IMR-90 (cell line): ENCODE measurements around the gene DLD. TPM values are rescaled to one million over a fixed set of nuclear protein-coding genes. Genes with fewer than 3 reads are reported as not detected.

ENCODE experiments used
- ATAC-seq: fragments of 200-7000 bp; cut with Tn5 transposase; 2 replicates; pipeline ENCODE4 v1.9.1; 2020; ENCODE audit warnings: low read depth, mild to moderate bottlenecking, moderate library complexity
- BruUV-seq: library from RNA; stranded (reverse); fragments of 400-500 nt; replicated peaks from 2 replicates; lab custom pipeline; 2021; lab: Mats Ljungman, UMichigan
- CTCF ChIA-PET: fragments of 300-600 bp; formaldehyde crosslinking; extraction: SDS; loops from one replicate; lab custom pipeline; 2021; ENCODE audit warnings: antibody characterized with exemption; lab: Yijun Ruan, JAX
- POLR2A ChIA-PET: fragments of 300-600 bp; sonication (Branson Sonifier 250); formaldehyde crosslinking; loops from one replicate; lab custom pipeline; 2022; ENCODE audit warnings: antibody characterized with exemption; ENCODE audit not compliant: unreplicated experiment; lab: Charles Lee
- DNase-seq: peaks from one replicate; pipeline ENCODE4 v3.0.0; 2013
- H2AFZ ChIP-seq: replicated peaks from 2 replicates; pipeline ENCODE3; 2013; ENCODE audit warnings: low read length, mild to moderate bottlenecking; ENCODE audit not compliant: poor library complexity
- H2AK5ac ChIP-seq: 2 replicates; pipeline ENCODE4 v1.6.1; 2013; ENCODE audit warnings: low read depth, low read length, inconsistent platforms
- H2AK9ac ChIP-seq: replicated peaks from 2 replicates; pipeline ENCODE3; 2013; ENCODE audit warnings: mild to moderate bottlenecking, low read depth, low read length, moderate library complexity; ENCODE audit not compliant: poor library complexity
- H2BK120ac ChIP-seq: 2 replicates; pipeline ENCODE4 v1.6.1; 2013; ENCODE audit warnings: low read depth, low read length, inconsistent platforms
- H2BK15ac ChIP-seq: 3 replicates; pipeline ENCODE4 v1.6.1; 2013; ENCODE audit warnings: low read depth, low read length, inconsistent platforms
- H2BK20ac ChIP-seq: 2 replicates; pipeline ENCODE4 v1.6.1; 2013; ENCODE audit warnings: low read depth, mild to moderate bottlenecking, inconsistent platforms, low read length, moderate library complexity
- H2BK5ac ChIP-seq: 2 replicates; pipeline ENCODE4 v1.6.1; 2013; ENCODE audit warnings: mild to moderate bottlenecking, low read depth, low read length, inconsistent platforms; ENCODE audit not compliant: poor library complexity, severe bottlenecking
- H3K14ac ChIP-seq: replicated peaks from 2 replicates; pipeline ENCODE4 v1.6.1; 2013; ENCODE audit warnings: low read depth, low read length, inconsistent platforms
- H3K18ac ChIP-seq: 2 replicates; pipeline ENCODE4 v1.6.1; 2013; ENCODE audit warnings: low read depth, low read length, control low read depth
- H3K23ac ChIP-seq: 2 replicates; pipeline ENCODE4 v1.6.1; 2013; ENCODE audit warnings: low read depth, low read length, inconsistent platforms
- H3K27ac ChIP-seq: 2 replicates; pipeline ENCODE4 v1.5.1; 2013; ENCODE audit warnings: mild to moderate bottlenecking, control low read depth, low read length; ENCODE audit not compliant: insufficient read depth
- H3K27me3 ChIP-seq: 2 replicates; pipeline ENCODE4 v1.6.1; 2013; ENCODE audit warnings: low read length; ENCODE audit not compliant: control insufficient read depth, insufficient read depth
- H3K36me3 ChIP-seq: 2 replicates; pipeline ENCODE4 v1.6.1; 2013; ENCODE audit warnings: low read length, mixed read lengths; ENCODE audit not compliant: control insufficient read depth, insufficient read depth
- H3K4ac ChIP-seq: 2 replicates; pipeline ENCODE4 v1.6.1; 2013; ENCODE audit warnings: low read depth, low read length, inconsistent platforms
- H3K4me1 ChIP-seq: 2 replicates; pipeline ENCODE4 v1.6.1; 2013; ENCODE audit warnings: low read length, mixed read lengths; ENCODE audit not compliant: control insufficient read depth, insufficient read depth
- H3K4me2 ChIP-seq: 2 replicates; pipeline ENCODE4 v1.6.1; 2013; ENCODE audit warnings: low read depth, mild to moderate bottlenecking, control low read depth, low read length, moderate library complexity
- H3K4me3 ChIP-seq: 2 replicates; pipeline ENCODE4 v1.5.1; 2013; ENCODE audit warnings: low read depth, mild to moderate bottlenecking, control low read depth, low read length, moderate library complexity; ENCODE audit not compliant: insufficient read depth
- H3K56ac ChIP-seq: 2 replicates; pipeline ENCODE4 v1.6.1; 2013; ENCODE audit warnings: low read length, inconsistent platforms; ENCODE audit not compliant: insufficient read depth; ENCODE audit errors: extremely low read depth
- H3K79me1 ChIP-seq, 2 experiments: 2 replicates each; pipeline ENCODE4 v1.6.1; 2013; ENCODE audit warnings: low read length in 2 of 2, inconsistent platforms in 1 of 2, low read depth in 1 of 2
- H3K9ac ChIP-seq: 2 replicates; pipeline ENCODE4 v1.6.1; 2013; ENCODE audit warnings: low read depth, low read length, control low read depth
- H3K9me1 ChIP-seq: 2 replicates; pipeline ENCODE4 v1.6.1; 2013; ENCODE audit warnings: low read length, inconsistent platforms; ENCODE audit not compliant: insufficient read depth
- H3K9me3 ChIP-seq: 2 replicates; pipeline ENCODE4 v1.6.1; 2013; ENCODE audit warnings: low read length; ENCODE audit not compliant: control insufficient read depth, insufficient read depth
- H4K20me1 ChIP-seq: 2 replicates; pipeline ENCODE4 v1.6.1; 2013; ENCODE audit warnings: low read length, inconsistent platforms; ENCODE audit not compliant: insufficient read depth
- H4K5ac ChIP-seq: 2 replicates; pipeline ENCODE4 v1.6.1; 2013; ENCODE audit warnings: mild to moderate bottlenecking, low read depth, low read length, control low read depth
- H4K8ac ChIP-seq, 2 experiments: 2 replicates each; pipeline ENCODE4 v1.6.1; 2013; ENCODE audit warnings: low read depth in 2 of 2, low read length in 2 of 2, control low read depth in 1 of 2, inconsistent platforms in 1 of 2
- H4K91ac ChIP-seq: 2 replicates; pipeline ENCODE4 v1.6.1; 2013; ENCODE audit warnings: low read depth, low read length, inconsistent platforms; ENCODE audit not compliant: insufficient read depth
- BHLHE40 ChIP-seq: fragments of 150-350 bp; IDR thresholded peaks from 2 replicates; pipeline ENCODE4 v1.6.1; 2016; ENCODE audit warnings: mild to moderate bottlenecking, low read depth, low read length
- CEBPB ChIP-seq: IDR thresholded peaks from 2 replicates; pipeline ENCODE4 v1.6.1; 2012; ENCODE audit warnings: low read depth, low read length, improper control_type of control experiment
- CHD1 ChIP-seq: IDR thresholded peaks from 2 replicates; pipeline ENCODE4 v1.6.1; 2012; ENCODE audit warnings: low read depth, low read length, improper control_type of control experiment
- FOS ChIP-seq: fragments of 150-350 bp; IDR thresholded peaks from 2 replicates; pipeline ENCODE4 v1.6.1; 2016; ENCODE audit warnings: low read depth, low read length
- MAZ ChIP-seq: IDR thresholded peaks from 2 replicates; pipeline ENCODE4 v1.6.1; 2012; ENCODE audit warnings: low read depth, mild to moderate bottlenecking, low read length, improper control_type of control experiment, moderate library complexity, borderline replicate concordance
- NFE2L2 ChIP-seq: fragments of 150-350 bp; IDR thresholded peaks from 2 replicates; pipeline ENCODE4 v1.6.1; 2016; ENCODE audit warnings: low read depth, mild to moderate bottlenecking, low read length
- POLR2A ChIP-seq: IDR thresholded peaks from 2 replicates; pipeline ENCODE4 v1.6.1; 2012; ENCODE audit warnings: mild to moderate bottlenecking, low read depth, low read length
- RAD21 ChIP-seq: IDR thresholded peaks from 2 replicates; pipeline ENCODE4 v1.6.1; 2012; ENCODE audit warnings: low read length, improper control_type of control experiment
- RCOR1 ChIP-seq: IDR thresholded peaks from 2 replicates; pipeline ENCODE4 v1.6.1; 2012; ENCODE audit warnings: mild to moderate bottlenecking, low read length, improper control_type of control experiment; ENCODE audit not compliant: insufficient replicate concordance
- RFX5 ChIP-seq: IDR thresholded peaks from 2 replicates; pipeline ENCODE4 v1.8.0; 2012; ENCODE audit warnings: low read depth, mild to moderate bottlenecking, low read length, moderate library complexity
- SMC3 ChIP-seq: fragments of 150-350 bp; IDR thresholded peaks from 2 replicates; pipeline ENCODE4 v1.6.1; 2016; ENCODE audit warnings: low read depth, mild to moderate bottlenecking, antibody characterized with exemption, low read length, moderate library complexity
- dilution Hi-C: fragments of 300-500 bp; cut with HindIII; formaldehyde crosslinking; loops from one replicate; pipeline ENCODE4 v1.14.3; 2018; ENCODE audit warnings: low sequenced_read_pairs; ENCODE audit not compliant: unreplicated experiment
- in situ Hi-C: fragments of 300-500 bp; cut with MboI; formaldehyde crosslinking; loops from 3 replicates; pipeline ENCODE4 v1.14.3; 2019; ENCODE audit warnings: low sequenced_read_pairs, inconsistent platforms, mixed read lengths
- intact Hi-C: fragments of 100-400 bp; cut with micrococcal nuclease; formaldehyde crosslinking; loops from 2 replicates; pipeline ENCODE4 v1.10.0; 2022
- polyA plus RNA-seq, 3 experiments: library from polyadenylated mRNA; depleted of rRNA; stranded (reverse); fragments of >200 nt; gene quantifications; 2 replicates each; pipeline ENCODE4 v1.2.3, GENCODE V29; 2012; ENCODE audit warnings: low replicate concordance in 1 of 3
- total RNA-seq: library from RNA; depleted of rRNA; stranded (reverse); fragments of >200 nt; gene quantifications from 2 replicates; pipeline ENCODE4 v1.2.3, GENCODE V29; 2012
- TF ChIP-seq, protein P1 (sequence below): fragments of 150-350 bp; IDR thresholded peaks from 2 replicates; pipeline ENCODE4 v1.6.1; 2016; ENCODE audit warnings: low read depth, mild to moderate bottlenecking, low read length, moderate library complexity, borderline replicate concordance
- TF ChIP-seq, protein P2 (sequence below): conservative IDR thresholded peaks from 2 replicates; pipeline ENCODE4 v1.5.1; 2012; ENCODE audit warnings: mild to moderate bottlenecking, low read depth, low read length, improper control_type of control experiment
- TF ChIP-seq, protein P3 (sequence below): fragments of 150-350 bp; IDR thresholded peaks from 2 replicates; pipeline ENCODE4 v1.6.1; 2017; ENCODE audit warnings: mild to moderate bottlenecking, antibody characterized with exemption, low read length, low read depth

Gene DLD
- total and polyA plus RNA-seq, 2 of the 4 experiments (the other 2 are of a cell fraction) = 121 to 361 TPM

DNA sequence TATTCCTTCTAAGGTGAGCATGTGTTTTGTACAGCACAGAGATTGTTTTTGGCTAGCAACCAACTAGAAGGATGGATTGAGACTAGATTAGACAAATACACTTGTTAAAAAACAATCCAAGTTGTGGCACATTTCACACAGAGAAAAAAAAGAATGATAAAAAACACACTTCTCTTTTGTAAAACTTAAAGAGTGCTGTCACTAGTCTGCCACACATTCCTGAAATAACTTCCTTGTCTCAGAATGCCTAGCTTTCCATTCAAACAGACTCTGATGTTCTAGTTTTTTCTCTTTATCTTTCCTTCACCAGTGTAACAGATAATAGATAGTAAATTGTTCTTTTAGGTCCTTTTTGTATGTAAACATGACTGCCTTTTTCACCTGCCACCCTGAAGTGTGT lies 11.4 kb downstream of the DLD start:
- Histone ChIP-seq H2BK20ac (no peak overlapping the region), H2AFZ (no peak overlapping the region), H3K36me3 (peaks cover 8% of the 10 kb centered on the region), H3K27me3 (no peaks in the 10 kb centered on the region), H3K79me1 (peaks cover 7 to 38% of the 10 kb centered on the region in 2 experiments; a peak in 3 of 4 replicates), H3K27ac (no peak overlapping the region), H3K4me1 (peaks cover 2% of the 10 kb centered on the region), H3K9ac (no peak overlapping the region), H3K23ac (no peak overlapping the region), H2BK120ac (no peak overlapping the region), H3K9me1 (no peaks in the 10 kb centered on the region), H2AK5ac (no peak overlapping the region), H2BK15ac (no peak overlapping the region), H2BK5ac (no peak overlapping the region), H3K56ac (no peak overlapping the region), H3K9me3 (no peaks in the 10 kb centered on the region), H2AK9ac (no peak overlapping the region), H3K4me2 (peak overlapping the region; percentile 87), H3K18ac (no peak overlapping the region), H3K4ac (no peak overlapping the region), H3K14ac (no peak overlapping the region), H4K5ac (no peak overlapping the region), H4K20me1 (peaks cover 9% of the 10 kb centered on the region; the same call in 1 of the 2 replicates), H3K4me3 (no peak overlapping the region), H4K8ac (no peak overlapping the region), H4K91ac (no peak overlapping the region)
- ATAC-seq (peak; percentile 49; the same call in 1 of the 2 replicates), DNase-seq (no peak)
- TF ChIP-seq, protein P1, sequence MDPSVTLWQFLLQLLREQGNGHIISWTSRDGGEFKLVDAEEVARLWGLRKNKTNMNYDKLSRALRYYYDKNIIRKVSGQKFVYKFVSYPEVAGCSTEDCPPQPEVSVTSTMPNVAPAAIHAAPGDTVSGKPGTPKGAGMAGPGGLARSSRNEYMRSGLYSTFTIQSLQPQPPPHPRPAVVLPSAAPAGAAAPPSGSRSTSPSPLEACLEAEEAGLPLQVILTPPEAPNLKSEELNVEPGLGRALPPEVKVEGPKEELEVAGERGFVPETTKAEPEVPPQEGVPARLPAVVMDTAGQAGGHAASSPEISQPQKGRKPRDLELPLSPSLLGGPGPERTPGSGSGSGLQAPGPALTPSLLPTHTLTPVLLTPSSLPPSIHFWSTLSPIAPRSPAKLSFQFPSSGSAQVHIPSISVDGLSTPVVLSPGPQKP = no peak
- TF ChIP-seq BHLHE40 (no peak), FOS (no peak), POLR2A (no peak), MAZ (no peak), RAD21 (no peak), CHD1 (no peak), RFX5 (no peak), NFE2L2 (no peak), RCOR1 (no peak), CEBPB (no peak), SMC3 (no peak)
- TF ChIP-seq, protein P2, sequence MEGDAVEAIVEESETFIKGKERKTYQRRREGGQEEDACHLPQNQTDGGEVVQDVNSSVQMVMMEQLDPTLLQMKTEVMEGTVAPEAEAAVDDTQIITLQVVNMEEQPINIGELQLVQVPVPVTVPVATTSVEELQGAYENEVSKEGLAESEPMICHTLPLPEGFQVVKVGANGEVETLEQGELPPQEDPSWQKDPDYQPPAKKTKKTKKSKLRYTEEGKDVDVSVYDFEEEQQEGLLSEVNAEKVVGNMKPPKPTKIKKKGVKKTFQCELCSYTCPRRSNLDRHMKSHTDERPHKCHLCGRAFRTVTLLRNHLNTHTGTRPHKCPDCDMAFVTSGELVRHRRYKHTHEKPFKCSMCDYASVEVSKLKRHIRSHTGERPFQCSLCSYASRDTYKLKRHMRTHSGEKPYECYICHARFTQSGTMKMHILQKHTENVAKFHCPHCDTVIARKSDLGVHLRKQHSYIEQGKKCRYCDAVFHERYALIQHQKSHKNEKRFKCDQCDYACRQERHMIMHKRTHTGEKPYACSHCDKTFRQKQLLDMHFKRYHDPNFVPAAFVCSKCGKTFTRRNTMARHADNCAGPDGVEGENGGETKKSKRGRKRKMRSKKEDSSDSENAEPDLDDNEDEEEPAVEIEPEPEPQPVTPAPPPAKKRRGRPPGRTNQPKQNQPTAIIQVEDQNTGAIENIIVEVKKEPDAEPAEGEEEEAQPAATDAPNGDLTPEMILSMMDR = no peak
- TF ChIP-seq, protein P3, sequence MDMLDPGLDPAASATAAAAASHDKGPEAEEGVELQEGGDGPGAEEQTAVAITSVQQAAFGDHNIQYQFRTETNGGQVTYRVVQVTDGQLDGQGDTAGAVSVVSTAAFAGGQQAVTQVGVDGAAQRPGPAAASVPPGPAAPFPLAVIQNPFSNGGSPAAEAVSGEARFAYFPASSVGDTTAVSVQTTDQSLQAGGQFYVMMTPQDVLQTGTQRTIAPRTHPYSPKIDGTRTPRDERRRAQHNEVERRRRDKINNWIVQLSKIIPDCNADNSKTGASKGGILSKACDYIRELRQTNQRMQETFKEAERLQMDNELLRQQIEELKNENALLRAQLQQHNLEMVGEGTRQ = no peak
- dilution Hi-C loops = no loop called here
- BruUV-seq = no TSS peak
- intact Hi-C loops = no loop called here
- ChIA-PET POLR2A (no interaction called here), CTCF (no interaction called here)
- in situ Hi-C loops = no loop called here
